IMR-90 (cell line): ENCODE measurements around the gene HERC4. TPM values are rescaled to one million over a fixed set of nuclear protein-coding genes. Genes with fewer than 3 reads are reported as not detected.

Experiments used
- ATAC-seq: fragments of 200-7000 bp; cut with Tn5 transposase; 2 replicates; pipeline ENCODE4 v1.9.1; 2020; ENCODE audit warnings: low read depth, mild to moderate bottlenecking, moderate library complexity
- BruUV-seq: library from RNA; stranded (reverse); fragments of 400-500 nt; replicated peaks from 2 replicates; lab custom pipeline; 2021; lab: Mats Ljungman, UMichigan
- CTCF ChIA-PET: fragments of 300-600 bp; formaldehyde crosslinking; extraction: SDS; loops from one replicate; lab custom pipeline; 2021; ENCODE audit warnings: antibody characterized with exemption; lab: Yijun Ruan, JAX
- POLR2A ChIA-PET: fragments of 300-600 bp; sonication (Branson Sonifier 250); formaldehyde crosslinking; loops from one replicate; lab custom pipeline; 2022; ENCODE audit warnings: antibody characterized with exemption; ENCODE audit not compliant: unreplicated experiment; lab: Charles Lee
- DNase-seq: peaks from one replicate; pipeline ENCODE4 v3.0.0; 2013
- H2AFZ ChIP-seq: replicated peaks from 2 replicates; pipeline ENCODE3; 2013; ENCODE audit warnings: low read length, mild to moderate bottlenecking; ENCODE audit not compliant: poor library complexity
- H2AK5ac ChIP-seq: 2 replicates; pipeline ENCODE4 v1.6.1; 2013; ENCODE audit warnings: low read depth, low read length, inconsistent platforms
- H2AK9ac ChIP-seq: replicated peaks from 2 replicates; pipeline ENCODE3; 2013; ENCODE audit warnings: mild to moderate bottlenecking, low read depth, low read length, moderate library complexity; ENCODE audit not compliant: poor library complexity
- H2BK120ac ChIP-seq: 2 replicates; pipeline ENCODE4 v1.6.1; 2013; ENCODE audit warnings: low read depth, low read length, inconsistent platforms
- H2BK15ac ChIP-seq: 3 replicates; pipeline ENCODE4 v1.6.1; 2013; ENCODE audit warnings: low read depth, low read length, inconsistent platforms
- H2BK20ac ChIP-seq: 2 replicates; pipeline ENCODE4 v1.6.1; 2013; ENCODE audit warnings: low read depth, mild to moderate bottlenecking, inconsistent platforms, low read length, moderate library complexity
- H2BK5ac ChIP-seq: 2 replicates; pipeline ENCODE4 v1.6.1; 2013; ENCODE audit warnings: mild to moderate bottlenecking, low read depth, low read length, inconsistent platforms; ENCODE audit not compliant: poor library complexity, severe bottlenecking
- H3K14ac ChIP-seq: replicated peaks from 2 replicates; pipeline ENCODE4 v1.6.1; 2013; ENCODE audit warnings: low read depth, low read length, inconsistent platforms
- H3K18ac ChIP-seq: 2 replicates; pipeline ENCODE4 v1.6.1; 2013; ENCODE audit warnings: low read depth, low read length, control low read depth
- H3K23ac ChIP-seq: 2 replicates; pipeline ENCODE4 v1.6.1; 2013; ENCODE audit warnings: low read depth, low read length, inconsistent platforms
- H3K27ac ChIP-seq: 2 replicates; pipeline ENCODE4 v1.5.1; 2013; ENCODE audit warnings: mild to moderate bottlenecking, control low read depth, low read length; ENCODE audit not compliant: insufficient read depth
- H3K27me3 ChIP-seq: 2 replicates; pipeline ENCODE4 v1.6.1; 2013; ENCODE audit warnings: low read length; ENCODE audit not compliant: control insufficient read depth, insufficient read depth
- H3K36me3 ChIP-seq: 2 replicates; pipeline ENCODE4 v1.6.1; 2013; ENCODE audit warnings: low read length, mixed read lengths; ENCODE audit not compliant: control insufficient read depth, insufficient read depth
- H3K4ac ChIP-seq: 2 replicates; pipeline ENCODE4 v1.6.1; 2013; ENCODE audit warnings: low read depth, low read length, inconsistent platforms
- H3K4me1 ChIP-seq: 2 replicates; pipeline ENCODE4 v1.6.1; 2013; ENCODE audit warnings: low read length, mixed read lengths; ENCODE audit not compliant: control insufficient read depth, insufficient read depth
- H3K4me2 ChIP-seq: 2 replicates; pipeline ENCODE4 v1.6.1; 2013; ENCODE audit warnings: low read depth, mild to moderate bottlenecking, control low read depth, low read length, moderate library complexity
- H3K4me3 ChIP-seq: 2 replicates; pipeline ENCODE4 v1.5.1; 2013; ENCODE audit warnings: low read depth, mild to moderate bottlenecking, control low read depth, low read length, moderate library complexity; ENCODE audit not compliant: insufficient read depth
- H3K56ac ChIP-seq: 2 replicates; pipeline ENCODE4 v1.6.1; 2013; ENCODE audit warnings: low read length, inconsistent platforms; ENCODE audit not compliant: insufficient read depth; ENCODE audit errors: extremely low read depth
- H3K79me1 ChIP-seq, 2 experiments: 2 replicates each; pipeline ENCODE4 v1.6.1; 2013; ENCODE audit warnings: low read length in 2 of 2, inconsistent platforms in 1 of 2, low read depth in 1 of 2
- H3K9ac ChIP-seq: 2 replicates; pipeline ENCODE4 v1.6.1; 2013; ENCODE audit warnings: low read depth, low read length, control low read depth
- H3K9me1 ChIP-seq: 2 replicates; pipeline ENCODE4 v1.6.1; 2013; ENCODE audit warnings: low read length, inconsistent platforms; ENCODE audit not compliant: insufficient read depth
- H3K9me3 ChIP-seq: 2 replicates; pipeline ENCODE4 v1.6.1; 2013; ENCODE audit warnings: low read length; ENCODE audit not compliant: control insufficient read depth, insufficient read depth
- H4K20me1 ChIP-seq: 2 replicates; pipeline ENCODE4 v1.6.1; 2013; ENCODE audit warnings: low read length, inconsistent platforms; ENCODE audit not compliant: insufficient read depth
- H4K5ac ChIP-seq: 2 replicates; pipeline ENCODE4 v1.6.1; 2013; ENCODE audit warnings: mild to moderate bottlenecking, low read depth, low read length, control low read depth
- H4K8ac ChIP-seq, 2 experiments: 2 replicates each; pipeline ENCODE4 v1.6.1; 2013; ENCODE audit warnings: low read depth in 2 of 2, low read length in 2 of 2, control low read depth in 1 of 2, inconsistent platforms in 1 of 2
- H4K91ac ChIP-seq: 2 replicates; pipeline ENCODE4 v1.6.1; 2013; ENCODE audit warnings: low read depth, low read length, inconsistent platforms; ENCODE audit not compliant: insufficient read depth
- BHLHE40 ChIP-seq: fragments of 150-350 bp; IDR thresholded peaks from 2 replicates; pipeline ENCODE4 v1.6.1; 2016; ENCODE audit warnings: mild to moderate bottlenecking, low read depth, low read length
- CHD1 ChIP-seq: IDR thresholded peaks from 2 replicates; pipeline ENCODE4 v1.6.1; 2012; ENCODE audit warnings: low read depth, low read length, improper control_type of control experiment
- CTCF ChIP-seq: conservative IDR thresholded peaks from 2 replicates; pipeline ENCODE4 v1.5.1; 2012; ENCODE audit warnings: mild to moderate bottlenecking, low read depth, low read length, improper control_type of control experiment
- ELK1 ChIP-seq: fragments of 150-350 bp; IDR thresholded peaks from 2 replicates; pipeline ENCODE4 v1.6.1; 2016; ENCODE audit warnings: low read depth, mild to moderate bottlenecking, low read length, moderate library complexity, borderline replicate concordance
- RFX5 ChIP-seq: IDR thresholded peaks from 2 replicates; pipeline ENCODE4 v1.8.0; 2012; ENCODE audit warnings: low read depth, mild to moderate bottlenecking, low read length, moderate library complexity
- SMC3 ChIP-seq: fragments of 150-350 bp; IDR thresholded peaks from 2 replicates; pipeline ENCODE4 v1.6.1; 2016; ENCODE audit warnings: low read depth, mild to moderate bottlenecking, antibody characterized with exemption, low read length, moderate library complexity
- dilution Hi-C: fragments of 300-500 bp; cut with HindIII; formaldehyde crosslinking; loops from one replicate; pipeline ENCODE4 v1.14.3; 2018; ENCODE audit warnings: low sequenced_read_pairs; ENCODE audit not compliant: unreplicated experiment
- in situ Hi-C: fragments of 300-500 bp; cut with MboI; formaldehyde crosslinking; loops from 3 replicates; pipeline ENCODE4 v1.14.3; 2019; ENCODE audit warnings: low sequenced_read_pairs, inconsistent platforms, mixed read lengths
- intact Hi-C: fragments of 100-400 bp; cut with micrococcal nuclease; formaldehyde crosslinking; loops from 2 replicates; pipeline ENCODE4 v1.10.0; 2022
- polyA plus RNA-seq, 3 experiments: library from polyadenylated mRNA; depleted of rRNA; stranded (reverse); fragments of >200 nt; gene quantifications; 2 replicates each; pipeline ENCODE4 v1.2.3, GENCODE V29; 2012; ENCODE audit warnings: low replicate concordance in 1 of 3
- total RNA-seq: library from RNA; depleted of rRNA; stranded (reverse); fragments of >200 nt; gene quantifications from 2 replicates; pipeline ENCODE4 v1.2.3, GENCODE V29; 2012
- TF ChIP-seq, protein P1 (sequence below): fragments of 150-350 bp; IDR thresholded peaks from 2 replicates; pipeline ENCODE4 v1.6.1; 2017; ENCODE audit warnings: mild to moderate bottlenecking, antibody characterized with exemption, low read length, low read depth

HERC4 gene
- total and polyA plus RNA-seq, 2 of the 4 experiments (the other 2 are of a cell fraction), result 66.6 to 92.8 TPM

- Histone ChIP-seq H2BK15ac (no peak overlapping the region), H3K27ac (no peak overlapping the region), H3K4ac (no peak overlapping the region), H4K20me1 (peaks cover 45% of the 10 kb centered on the region), H3K79me1 (peaks cover 35 to 53% of the 10 kb centered on the region in 2 experiments), H3K27me3 (no peaks in the 10 kb centered on the region), H2AFZ (no peak overlapping the region), H3K18ac (no peak overlapping the region), H3K14ac (no peak overlapping the region), H3K9ac (no peak overlapping the region), H2BK20ac (no peak overlapping the region), H2AK9ac (no peak overlapping the region), H3K9me1 (peaks cover 22% of the 10 kb centered on the region), H3K9me3 (no peaks in the 10 kb centered on the region), H3K23ac (no peak overlapping the region), H2BK5ac (peak overlapping the region; percentile 44), H2AK5ac (no peak overlapping the region), H4K5ac (no peak overlapping the region), H3K56ac (no peak overlapping the region), H4K91ac (no peak overlapping the region), H3K4me1 (peaks cover 8% of the 10 kb centered on the region; the same call in 1 of the 2 replicates), H3K4me3 (no peak overlapping the region), H2BK120ac (no peak overlapping the region), H4K8ac (no peak overlapping the region), H3K4me2 (no peak overlapping the region), H3K36me3 (peaks cover 15% of the 10 kb centered on the region)
- in situ Hi-C loops, result no loop called here
- POLR2A ChIA-PET, result no interaction called here
- dilution Hi-C loops, result no loop called here
- DNase-seq (peak; percentile 60), ATAC-seq (peak; percentile 42; the same call in 1 of the 2 replicates)
- TF ChIP-seq SMC3, result no peak
- no peak for TF ChIP-seq ELK1
- no peak for TF ChIP-seq CTCF
- TF ChIP-seq, protein P1, sequence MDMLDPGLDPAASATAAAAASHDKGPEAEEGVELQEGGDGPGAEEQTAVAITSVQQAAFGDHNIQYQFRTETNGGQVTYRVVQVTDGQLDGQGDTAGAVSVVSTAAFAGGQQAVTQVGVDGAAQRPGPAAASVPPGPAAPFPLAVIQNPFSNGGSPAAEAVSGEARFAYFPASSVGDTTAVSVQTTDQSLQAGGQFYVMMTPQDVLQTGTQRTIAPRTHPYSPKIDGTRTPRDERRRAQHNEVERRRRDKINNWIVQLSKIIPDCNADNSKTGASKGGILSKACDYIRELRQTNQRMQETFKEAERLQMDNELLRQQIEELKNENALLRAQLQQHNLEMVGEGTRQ, result no peak
- TF ChIP-seq CHD1, result no peak
- TF ChIP-seq RFX5, result no peak
- no peak for TF ChIP-seq BHLHE40
- BruUV-seq, result no TSS peak
- intact Hi-C loops, result no loop called here
- CTCF ChIA-PET, result interaction anchor here (1.4 kb wide), 1 partner anchor 10 kb away, joined by 4 read pairs; no protein-coding TSS in a partner anchor
These were observed 32.1 kb downstream of the HERC4 start for GRCh38 chr10:68043030-68043429.
